ENCODE results near the gene UBE2A. TPM values are rescaled to one million over a fixed set of nuclear protein-coding genes. Genes with fewer than 3 reads are reported as not detected.

UBE2A gene
- total and polyA plus RNA-seq, 2 of the 13 experiments (the other 11 are each of a cell fraction or from before 2014, with no cell fraction given) = 17.0 to 30.5 TPM

GRCh38 chrX:119606280-119607017 is 32.1 kb downstream of the UBE2A start, which contains the start of gene NKRF (continued):
- TF ChIP-seq ZNF607 (CRISPR knock-in tag; IDR thresholded peaks at IDR 0.05; ENCODE audit: borderline replicate concordance) (0 out of 2 replicates have a peak, but pooled peaks have one; percentile 24), NFYC (CRISPR knock-in tag; IDR thresholded peaks at IDR 0.05) (no peak), HNF1B (CRISPR knock-in tag; IDR thresholded peaks at IDR 0.05) (0 out of 2 replicates have a peak, but pooled peaks have one; percentile 24), POLR2A (IDR thresholded peaks at IDR 0.05; ENCODE audit: insufficient read depth in 1 of 2, low read depth in 2 of 2, low read length in 2 of 2) (peak; percentile 88 to 89), TBX2 (CRISPR knock-in tag; IDR thresholded peaks at IDR 0.05; ENCODE audit: borderline replicate concordance) (peak; percentile 29; the same call in 1 of the 2 replicates), ZIK1 (CRISPR knock-in tag; IDR thresholded peaks at IDR 0.05; ENCODE audit: borderline replicate concordance, low read depth) (no peak), RBM39 (IDR thresholded peaks at IDR 0.05; ENCODE audit: low read depth, low read length, poor library complexity, severe bottlenecking) (peak; percentile 19), TAF1 (CRISPR knock-in tag; IDR thresholded peaks at IDR 0.05) (peak; percentile 74), RBFOX2 (IDR thresholded peaks at IDR 0.05; ENCODE audit: low read depth, low read length) (peak; percentile 86), GMEB1 (CRISPR knock-in tag; IDR thresholded peaks at IDR 0.05; ENCODE audit: borderline replicate concordance) (peak; percentile 60; the same call in 1 of the 2 replicates), DRAP1 (CRISPR knock-in tag; IDR thresholded peaks at IDR 0.05) (peak; percentile 86), FOXO4 (CRISPR knock-in tag; conservative IDR thresholded peaks at IDR 0.05) (no peak), GABPA (IDR thresholded peaks at IDR 0.05; ENCODE audit: low read depth, low read length) (no peak), GABPA (CRISPR knock-in tag; IDR thresholded peaks at IDR 0.05; ENCODE audit: low read depth) (0 out of 2 replicates have a peak, but pooled peaks have one; percentile 35), HNRNPLL (IDR thresholded peaks at IDR 0.05; ENCODE audit: low read depth, low read length, poor library complexity, severe bottlenecking) (peak; percentile 40), MAX (IDR thresholded peaks at IDR 0.05) (peak; percentile 75), REL (CRISPR knock-in tag; conservative IDR thresholded peaks at IDR 0.05) (no peak), SYNCRIP (IDR thresholded peaks at IDR 0.05; ENCODE audit: insufficient read depth, low read depth, low read length) (no peak), HBP1 (CRISPR knock-in tag; IDR thresholded peaks at IDR 0.05; ENCODE audit: low read depth) (no peak), RFXAP (CRISPR knock-in tag; IDR thresholded peaks at IDR 0.05; ENCODE audit: borderline replicate concordance) (no peak), CHD2 (IDR thresholded peaks at IDR 0.05; ENCODE audit: low read depth, low read length) (peak; percentile 95), PHF8 (CRISPR knock-in tag; IDR thresholded peaks at IDR 0.05) (peak; percentile 51), KAT8 (CRISPR knock-in tag; IDR thresholded peaks at IDR 0.05) (peak; percentile 28; the same call in 1 of the 2 replicates)

Measured in HepG2 (cell line).